NCI-H2171 (cell line): ENCODE results near the gene ADAMTS2.

ENCODE experiments used
- DNase-seq: peaks from one replicate; lab custom pipeline; 2025; lab: John Stamatoyannopoulos, UW

The ADAMTS2 gene

DNA sequence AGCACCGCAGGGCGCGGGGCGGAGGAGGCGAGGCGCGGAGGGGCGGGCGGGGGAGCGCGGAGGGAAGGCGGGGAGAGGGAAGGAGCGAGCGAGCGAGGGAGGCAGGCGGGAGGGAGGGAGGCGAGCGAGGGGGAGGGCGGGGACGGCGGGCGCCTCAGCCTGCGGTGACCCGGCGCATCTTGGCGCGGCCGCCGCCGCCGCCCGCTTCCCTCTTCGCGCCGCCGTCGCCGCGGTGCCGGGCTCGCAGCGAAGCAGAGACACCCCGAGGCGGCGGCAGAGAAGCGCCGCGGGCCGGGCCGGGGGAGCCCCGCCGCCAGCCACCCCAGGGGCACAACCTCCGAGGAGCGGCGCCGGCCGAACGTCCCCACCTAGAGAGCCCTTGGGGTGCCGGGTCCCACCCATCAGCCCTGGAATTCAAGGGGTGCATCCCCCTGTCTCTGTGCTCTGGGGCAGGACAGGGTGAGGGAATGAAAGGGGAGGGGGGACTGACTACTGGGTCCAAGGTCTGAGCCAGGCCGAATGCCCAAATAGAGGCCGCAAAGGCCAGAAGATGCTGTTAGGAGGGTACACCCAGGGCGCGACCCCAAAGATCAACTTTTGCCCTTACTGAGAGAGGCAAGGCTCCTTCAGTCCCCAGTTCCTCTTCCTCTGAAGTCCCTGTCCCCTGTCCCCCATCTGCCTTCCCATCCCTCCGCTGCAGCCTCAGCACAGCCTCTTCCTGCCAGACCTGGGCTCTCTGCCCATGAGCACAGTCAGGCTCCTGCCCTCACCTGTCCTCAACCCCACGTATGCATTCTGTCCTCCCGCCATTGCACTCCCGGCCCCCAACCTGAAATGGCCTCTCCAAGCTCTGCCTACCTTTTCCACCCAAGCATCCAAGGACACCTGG is at the start of gene ADAMTS2:
TSS of gene ADAMTS2 (minus strand) at position 29 of the 889 bp plus-strand sequence. CDS start 133 bp downstream, outside the sequence.
- peak; percentile 26 for DNase-seq

- DNase-seq = no peak
Measured at GRCh38 chr5:179393078-179393477, 47.8 kb upstream of the ADAMTS2 start.

GRCh38 chr5:179387151-179388110 is 42.2 kb upstream of the ADAMTS2 start:
- DNase-seq = no peak

DNA sequence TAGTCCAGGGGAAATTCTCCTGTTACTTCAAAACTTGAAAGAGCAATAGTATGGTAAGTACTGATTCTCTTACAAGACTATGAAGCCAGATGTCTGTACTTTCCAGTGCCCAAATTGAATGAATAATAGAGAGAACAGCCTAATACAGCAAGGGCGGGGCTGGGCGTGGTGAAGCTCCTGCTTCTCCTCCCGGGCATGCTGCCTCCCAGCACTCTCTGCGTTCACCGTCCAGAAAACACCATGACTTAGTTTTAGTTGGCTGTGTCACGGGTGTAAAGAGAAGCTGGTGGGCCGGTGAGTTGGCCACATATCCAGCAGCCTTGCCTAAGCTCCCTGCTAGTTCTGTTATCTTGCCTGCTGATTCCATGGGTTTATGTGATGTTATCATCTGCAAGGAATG is 40.7 kb upstream of the ADAMTS2 start:
- DNase-seq = no peak

DNA sequence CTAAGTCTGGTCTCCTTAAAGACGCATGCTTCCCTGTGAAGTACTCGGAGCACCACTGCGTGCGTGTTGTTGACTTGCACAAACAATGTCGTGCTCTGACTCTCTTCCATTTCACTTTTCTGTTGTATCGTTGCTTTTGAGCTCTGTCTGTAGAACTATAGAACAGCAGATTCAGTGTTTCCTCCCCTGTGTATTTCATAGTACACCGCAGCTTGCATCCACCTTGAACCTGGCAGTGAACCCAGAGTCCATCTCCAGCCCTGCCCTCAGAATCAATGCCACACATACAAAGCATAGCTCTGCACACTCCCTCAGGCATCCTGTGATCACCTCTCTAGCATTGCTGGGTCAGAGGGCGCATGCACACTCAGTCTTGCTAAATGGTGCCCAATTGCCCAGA is 37.2 kb upstream of the ADAMTS2 start:
- DNase-seq = no peak

GRCh38 chr5:179381691-179382090 is 36.4 kb upstream of the ADAMTS2 start:
- DNase-seq = no peak

DNA sequence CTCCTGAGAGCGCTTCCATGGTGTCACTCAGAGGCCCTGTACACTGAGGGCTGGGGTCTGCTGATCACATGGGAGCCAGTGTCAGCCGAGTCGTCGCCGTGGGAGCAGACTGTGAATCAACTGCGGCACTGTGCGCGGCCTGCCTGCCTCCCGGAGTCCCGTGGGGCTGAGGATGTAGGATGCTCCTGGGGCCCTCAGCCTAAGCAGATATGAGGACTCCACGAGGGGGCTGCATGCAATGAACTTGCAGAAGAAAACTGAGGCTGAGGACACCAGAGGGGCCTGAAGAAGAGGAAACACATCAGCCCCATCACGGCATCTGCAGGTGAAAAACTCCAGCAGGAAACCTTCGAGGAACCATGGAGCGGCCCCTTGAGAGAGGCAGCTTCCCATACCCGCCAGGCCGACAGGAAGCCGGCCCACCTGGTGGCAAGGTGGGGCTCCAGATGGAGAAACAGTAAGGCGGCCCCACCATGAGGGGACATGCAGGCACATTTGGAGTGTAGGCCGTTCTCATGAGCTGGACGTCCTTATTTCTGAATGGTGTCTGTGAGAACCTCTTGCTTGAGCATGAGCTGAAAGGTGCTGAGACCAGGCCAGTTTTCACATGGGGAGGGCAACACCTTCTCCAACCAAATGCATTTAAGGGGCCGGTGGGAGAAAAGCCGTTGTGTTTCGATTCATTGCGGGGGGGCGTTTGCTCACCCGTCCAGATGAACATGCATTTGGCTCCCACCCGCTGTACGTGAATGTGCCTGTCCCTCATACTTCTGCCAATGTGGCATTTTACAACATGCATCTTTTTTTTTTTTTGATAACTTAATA is 35.2 kb upstream of the ADAMTS2 start:
- DNase-seq = no peak

GRCh38 chr5:179379321-179379890 is 34.1 kb upstream of the ADAMTS2 start:
- DNase-seq = no peak

DNA sequence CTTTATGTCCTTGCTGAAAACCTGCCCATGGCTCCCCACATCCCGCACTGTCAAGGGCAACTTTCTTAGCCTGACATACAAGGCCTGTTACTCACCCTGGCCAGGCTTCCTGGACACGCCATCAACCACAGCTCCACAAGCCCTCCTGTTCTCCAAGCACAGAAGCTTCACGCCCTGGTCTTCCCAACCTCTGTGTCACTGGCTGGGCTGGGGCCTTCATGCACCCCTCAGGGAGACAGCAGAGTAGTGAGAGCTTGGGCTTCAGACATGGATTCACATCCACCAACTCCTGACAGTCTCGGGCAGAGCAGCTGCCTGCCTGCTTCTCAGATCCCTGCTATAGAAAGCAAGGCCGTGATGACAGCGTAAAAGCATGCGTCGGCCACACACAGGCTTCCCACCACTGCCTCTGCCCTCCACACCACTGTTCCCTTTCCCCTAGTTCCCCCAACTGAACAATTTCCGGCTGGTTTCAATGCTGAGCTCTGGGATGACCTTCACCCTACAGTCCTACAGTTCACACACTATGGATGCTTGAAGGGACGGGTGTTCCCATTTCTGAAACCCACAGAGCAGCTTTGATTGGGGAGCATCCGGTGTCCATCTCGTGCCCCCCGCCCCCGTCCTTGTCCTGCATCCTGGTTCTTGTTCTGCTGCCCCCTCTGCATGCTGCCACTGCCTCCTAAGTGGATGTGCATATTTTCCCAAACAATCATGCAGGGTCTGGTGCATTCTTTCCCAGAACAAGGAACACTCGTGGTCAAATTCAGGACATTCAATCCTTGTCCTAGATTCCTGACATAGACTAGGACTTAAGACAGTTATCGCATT is 33.4 kb upstream of the ADAMTS2 start:
- no peak for DNase-seq

GRCh38 chr5:179378116-179378440 is 32.8 kb upstream of the ADAMTS2 start:
- DNase-seq = no peak

DNA sequence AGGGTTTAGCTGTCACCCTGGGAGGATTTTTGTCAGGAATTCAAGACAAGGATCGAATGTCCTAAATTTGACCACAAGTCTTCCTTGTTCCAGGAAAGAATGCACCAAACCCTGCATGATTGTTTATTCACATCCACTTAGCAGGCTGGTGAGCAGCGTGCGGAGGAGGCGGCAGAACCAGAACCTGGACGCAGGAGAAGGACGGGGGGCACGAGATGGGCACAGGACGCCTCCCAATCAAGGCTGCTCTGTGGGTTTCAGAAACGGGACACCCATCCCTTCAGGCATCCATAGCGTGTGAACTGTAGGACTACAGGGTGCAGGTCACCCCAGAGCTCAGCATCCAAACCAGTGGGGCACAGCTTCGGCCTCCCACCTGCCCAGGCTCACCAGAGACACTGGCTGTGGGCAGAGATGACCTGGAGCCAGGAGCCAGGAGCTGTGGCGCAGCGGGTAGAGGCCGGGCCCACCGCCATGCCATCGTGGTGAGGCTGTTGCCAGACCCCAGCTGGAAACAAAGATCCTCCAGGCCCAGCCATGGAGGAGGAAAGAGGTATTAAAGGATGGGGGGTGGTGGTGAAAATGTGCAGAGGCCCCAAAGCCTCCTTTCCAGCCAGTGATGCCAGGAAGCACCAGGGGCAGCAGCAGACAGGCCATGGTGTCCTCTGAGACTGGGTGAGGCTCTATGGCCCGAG is 32.3 kb upstream of the ADAMTS2 start:
- no peak for DNase-seq

GRCh38 chr5:179376701-179377420 is 31.6 kb upstream of the ADAMTS2 start:
- no peak for DNase-seq

DNA sequence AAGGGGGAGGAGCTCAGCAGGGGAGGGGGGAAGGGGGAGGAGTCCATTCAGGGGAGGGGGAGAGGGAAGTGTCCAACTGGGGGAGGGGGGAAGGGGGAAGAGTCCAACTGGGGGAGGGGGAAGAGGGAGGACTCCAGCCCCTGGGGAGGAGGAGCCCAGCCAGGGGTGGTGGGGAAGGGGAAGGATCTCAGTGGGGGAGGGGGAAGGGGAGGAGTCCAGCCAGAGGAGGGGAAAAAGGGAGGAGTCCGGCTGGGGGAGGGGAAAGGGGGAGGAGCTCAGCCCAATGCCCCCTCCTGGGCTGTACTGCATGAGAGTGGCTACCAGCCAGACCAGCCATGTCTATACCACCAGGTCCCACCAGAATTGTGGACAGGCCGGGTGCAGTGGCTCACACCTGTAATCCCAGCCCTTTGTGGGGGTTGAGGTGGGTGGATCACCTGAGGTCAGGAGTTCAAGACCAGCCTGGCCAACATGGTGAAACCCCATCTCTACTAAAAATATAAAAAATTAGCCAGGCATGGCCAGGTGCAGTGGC is 30.6 kb upstream of the ADAMTS2 start:
- DNase-seq = no peak

DNA sequence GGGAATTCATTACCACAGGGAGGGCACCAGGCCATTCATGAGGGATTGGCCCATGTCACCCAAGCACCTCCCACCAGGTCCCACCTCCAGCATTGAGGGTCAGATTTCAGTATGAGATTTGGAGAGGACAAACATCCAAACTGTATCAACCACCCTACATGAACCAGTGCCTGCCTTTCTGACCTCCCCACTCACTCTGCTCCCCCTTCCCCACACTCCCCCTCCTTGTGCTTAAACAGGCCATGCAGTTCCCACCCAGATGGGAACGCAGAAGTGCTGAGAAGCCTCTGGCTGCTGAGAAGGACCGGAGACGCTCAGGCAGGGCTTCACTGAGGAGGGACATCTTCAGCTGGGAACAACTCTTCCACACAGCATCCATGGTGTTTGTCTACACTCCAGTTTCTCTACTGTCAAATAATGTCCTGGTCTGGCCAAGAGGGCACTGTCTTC is 30.0 kb upstream of the ADAMTS2 start:
- DNase-seq = no peak

GRCh38 chr5:179374506-179375235 is 29.4 kb upstream of the ADAMTS2 start:
- no peak for DNase-seq

DNA sequence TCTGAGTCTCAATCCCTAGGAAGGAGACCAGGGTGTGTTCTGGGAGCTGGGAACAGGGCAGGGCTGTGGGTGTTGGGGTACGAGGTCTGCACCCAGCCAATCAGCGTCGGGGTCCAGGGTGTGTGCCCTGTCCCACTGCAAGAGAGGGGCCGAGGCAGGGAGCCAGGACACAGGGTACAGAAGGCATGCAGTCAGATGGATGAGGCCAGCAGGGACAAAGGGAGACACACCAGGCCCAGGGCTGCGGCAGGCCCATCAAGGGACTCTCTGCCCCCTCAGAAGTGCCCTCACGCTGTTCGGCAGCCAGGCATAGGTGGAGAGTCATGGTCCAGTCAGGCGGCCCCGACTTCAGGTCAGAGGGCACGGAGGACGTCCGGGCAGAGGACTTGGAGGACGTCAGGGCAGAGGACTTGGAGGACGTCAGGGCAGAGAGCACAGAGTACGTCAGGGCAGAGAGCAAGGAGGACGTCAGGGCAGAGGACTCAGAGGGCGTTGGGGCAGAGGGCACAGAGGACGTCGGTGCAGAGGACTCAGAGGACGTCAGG is 28.8 kb upstream of the ADAMTS2 start:
- DNase-seq = no peak

DNA sequence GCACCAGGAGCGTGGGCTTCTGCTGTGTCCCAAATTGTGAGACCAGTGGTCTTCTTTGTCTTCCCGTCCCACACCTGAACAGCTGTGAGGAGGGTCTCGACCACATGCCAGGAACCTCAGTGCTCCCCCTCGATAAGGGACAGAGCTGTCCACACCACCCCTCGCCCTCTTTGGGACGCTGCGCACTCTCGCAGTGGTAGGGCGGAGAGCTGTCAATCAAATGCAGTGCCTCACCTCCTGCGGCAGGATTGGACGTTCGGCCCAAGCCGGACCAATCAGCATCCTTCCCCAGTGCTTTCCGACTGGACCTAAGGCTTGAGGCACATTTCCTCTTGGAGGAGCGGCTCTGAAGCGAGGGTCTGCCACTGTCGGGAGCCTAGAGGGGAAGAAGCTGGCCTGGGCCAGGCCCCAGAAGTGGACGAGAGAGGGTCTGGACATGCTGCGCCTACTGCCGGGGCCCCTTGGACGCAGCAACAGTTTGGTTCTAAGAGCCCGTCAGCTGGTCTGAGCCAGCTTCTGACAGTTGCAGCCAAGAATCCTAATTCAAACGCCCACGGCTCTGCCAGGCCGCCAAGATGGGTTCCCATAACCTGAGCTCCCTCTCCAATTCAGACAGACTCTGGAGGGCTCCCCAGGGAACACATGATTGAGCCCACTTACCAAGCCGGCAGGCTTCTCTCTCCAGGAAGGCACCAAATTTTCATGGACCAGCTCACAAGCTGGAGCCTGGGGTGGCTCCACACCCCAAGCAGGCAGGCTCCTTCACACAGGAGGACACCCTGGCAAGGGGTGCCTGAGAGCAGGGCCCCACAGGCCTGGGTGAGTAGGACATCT is 28.1 kb upstream of the ADAMTS2 start:
- no peak for DNase-seq
